Measurements from ENCODE around the gene C1QTNF5.

Gene C1QTNF5

GRCh38 chr11:119357074-119357473 is 16.4 kb upstream of the C1QTNF5 start:
- no peak for DNase-seq

- DNase-seq = peak; percentile 89
Measured at GRCh38 chr11:119356349-119357031, 15.8 kb upstream of the C1QTNF5 start.

- no peak for DNase-seq
Measured at GRCh38 chr11:119355091-119355843, 14.6 kb upstream of the C1QTNF5 start.

GRCh38 chr11:119352857-119353260 is 12.2 kb upstream of the C1QTNF5 start:
- peak; percentile 57 for DNase-seq

- DNase-seq = no peak
Measured at GRCh38 chr11:119351232-119351631, 10.5 kb upstream of the C1QTNF5 start.

GRCh38 chr11:119350302-119350701 is 9.6 kb upstream of the C1QTNF5 start:
- DNase-seq = no peak

- DNase-seq = peak; percentile 39
Measured at GRCh38 chr11:119347940-119348605, 7.4 kb upstream of the C1QTNF5 start.

GRCh38 chr11:119347242-119347641 is 6.6 kb upstream of the C1QTNF5 start:
- DNase-seq = peak; percentile 18

- DNase-seq = no peak
Measured at GRCh38 chr11:119346605-119347004, 5.9 kb upstream of the C1QTNF5 start, which contains the start of gene MFRP. Gene MFRP (minus strand): TSS chr11:119346705. CDS start chr11:119346513, 192 bp downstream.

- peak; percentile 14 for DNase-seq
Measured at GRCh38 chr11:119345685-119346084, 5.0 kb upstream of the C1QTNF5 start.

- peak; percentile 20 for DNase-seq
Measured at GRCh38 chr11:119344291-119345010, 3.8 kb upstream of the C1QTNF5 start.

- DNase-seq = peak; percentile 15
Measured at GRCh38 chr11:119343726-119344125, 3.0 kb upstream of the C1QTNF5 start.

- DNase-seq = peak; percentile 27
Measured at GRCh38 chr11:119342362-119343130, 1.9 kb upstream of the C1QTNF5 start.

GRCh38 chr11:119342023-119342300 is 1.3 kb upstream of the C1QTNF5 start:
- peak; percentile 16 for DNase-seq

GRCh38 chr11:119341222-119342022 is 739 bp upstream of the C1QTNF5 start:
- DNase-seq = peak; percentile 35

GRCh38 chr11:119339589-119340334 is 921 bp downstream of the C1QTNF5 start:
- peak; percentile 84 for DNase-seq

- DNase-seq = peak; percentile 41
Measured at GRCh38 chr11:119338965-119339588, 1.6 kb downstream of the C1QTNF5 start.

GRCh38 chr11:119338318-119338890 is 2.3 kb downstream of the C1QTNF5 start:
- DNase-seq = peak; percentile 88

GRCh38 chr11:119337581-119338317 is 2.9 kb downstream of the C1QTNF5 start:
- DNase-seq = peak; percentile 84
